Activated CD8-positive, alpha-beta memory T cell treated with anti-CD3 and anti-CD28 coated beads, Interleukin-2, amount 50 U/mL, for 24 hours (primary cell): ENCODE measurements around the gene CNOT6L.
"Not testable (repeated sequence)": the region's sequence is repeated elsewhere in the genome, so short reads cannot be mapped to it uniquely, and the experiment has no call there.

Experiments
- DNase-seq: peaks from one replicate; pipeline ENCODE4 v3.0.0-alpha.2; 2020; ENCODE audit errors: extremely low read depth

The CNOT6L gene

DNA sequence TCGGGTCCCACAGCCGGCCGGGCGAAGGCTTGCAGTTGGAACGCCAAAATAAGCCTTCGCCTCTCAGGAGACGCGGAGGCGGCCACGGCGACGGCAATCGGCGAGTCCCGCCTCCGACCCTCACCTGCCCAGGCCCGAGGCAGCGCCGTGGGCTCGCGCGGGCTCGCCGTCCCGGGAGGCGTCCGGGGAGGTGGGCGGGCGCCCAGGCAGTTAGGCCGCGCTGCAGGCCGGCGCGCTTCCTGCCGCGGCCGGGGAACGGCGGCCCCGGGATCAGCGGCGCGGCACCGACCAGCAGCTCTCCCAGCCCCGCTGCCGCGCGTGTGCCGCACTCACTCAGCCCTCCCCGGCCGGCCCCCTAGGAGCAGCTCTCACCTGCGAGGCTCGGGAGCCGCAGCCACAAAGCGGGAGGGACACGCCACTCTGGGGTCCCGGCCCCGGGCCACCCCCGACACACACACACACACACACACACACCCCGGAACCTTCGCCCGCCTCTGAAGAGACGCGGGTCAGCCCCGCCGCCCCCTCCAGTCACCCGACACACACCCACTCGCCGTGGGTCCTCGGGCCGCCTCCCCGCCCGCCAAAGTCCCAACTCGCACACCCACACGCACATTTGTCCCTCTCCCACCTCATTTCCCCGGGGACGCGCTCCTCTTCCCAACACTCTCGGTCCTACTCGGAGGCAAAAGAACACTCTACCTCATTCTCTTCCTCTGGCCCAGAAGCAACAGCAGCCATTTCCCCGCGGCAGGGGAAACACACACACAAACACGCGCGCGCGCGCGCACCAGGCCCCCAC is at the start of gene CNOT6L:
TSS of gene CNOT6L (minus strand) at position 767 of the 802 bp plus-strand sequence. CDS start at position 707, 60 bp downstream.
- DNase-seq = no peak

DNA sequence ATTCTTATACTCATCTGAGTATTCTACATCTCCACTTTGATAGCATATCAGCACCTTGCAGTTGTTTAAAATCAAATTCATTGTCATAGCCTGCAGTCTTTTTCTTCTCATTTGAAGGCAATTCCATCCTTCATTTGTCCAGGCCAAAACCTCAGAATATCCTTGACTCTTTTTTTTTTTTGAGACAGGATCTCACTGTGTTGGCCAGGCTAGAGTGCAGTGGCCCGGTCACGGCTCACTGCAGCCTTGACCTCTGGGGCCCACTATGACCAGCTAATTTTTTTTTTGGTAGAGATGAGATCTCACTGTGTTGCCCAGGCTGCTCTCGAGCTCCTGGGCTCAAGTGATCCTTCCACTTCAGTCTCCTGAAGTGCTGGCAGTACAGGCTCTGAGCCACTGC is 46.1 kb upstream of the CNOT6L start:
- DNase-seq = no peak

DNA sequence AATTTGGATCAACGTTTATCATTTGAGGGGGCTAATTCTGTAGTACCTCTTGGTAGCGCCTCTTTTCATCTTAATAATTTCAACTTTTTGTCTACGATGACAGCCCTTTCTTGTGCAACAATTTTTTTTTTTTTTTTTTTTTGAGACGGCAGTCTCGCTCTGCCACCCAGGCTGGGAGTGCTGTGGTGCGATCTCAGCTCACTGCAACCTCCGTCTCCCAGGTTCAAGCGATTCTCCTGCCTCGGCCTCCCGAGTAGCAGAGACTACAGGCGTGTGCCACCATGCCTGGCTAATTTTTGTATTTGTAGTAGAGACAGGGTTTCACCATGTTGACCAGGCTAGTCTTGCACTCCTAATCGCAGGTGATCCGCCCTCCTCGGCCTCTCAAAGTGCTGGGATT is 44.2 kb upstream of the CNOT6L start:
- DNase-seq = not testable (repeated sequence)

DNA sequence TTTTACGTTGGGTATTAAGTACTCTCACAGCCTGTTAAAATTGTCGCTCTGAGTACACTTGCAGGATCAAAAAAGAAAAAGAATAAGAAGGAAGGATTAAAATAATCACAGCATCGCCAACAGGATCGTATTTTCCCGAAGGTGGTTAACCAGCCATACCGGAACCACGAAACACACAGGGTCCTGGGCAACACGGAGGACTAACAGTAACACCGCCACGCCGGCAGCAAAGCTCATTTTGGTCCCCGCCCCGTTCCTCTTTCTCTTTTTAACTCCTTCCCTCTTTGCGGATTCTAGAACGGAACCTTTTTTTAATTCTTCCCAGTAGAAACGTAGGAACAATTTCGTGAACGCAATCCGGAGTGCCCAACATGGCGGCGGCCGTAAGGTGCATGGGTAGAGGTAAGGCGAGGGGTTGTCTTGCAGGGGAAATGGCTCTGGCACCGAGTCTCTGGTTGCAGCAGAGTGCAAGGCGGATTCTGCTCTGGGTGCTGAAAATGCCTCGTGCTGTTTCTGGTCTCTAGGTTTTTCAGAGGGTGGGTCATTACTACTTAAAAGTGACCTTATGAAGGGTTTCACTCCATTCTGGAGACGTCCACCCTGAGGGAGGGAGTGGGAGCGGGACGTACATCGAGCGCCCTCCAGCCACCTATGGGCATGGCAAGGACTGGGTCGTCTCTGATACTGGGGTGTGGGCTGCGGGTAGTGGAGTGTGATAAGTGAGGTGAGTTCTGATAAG is 43.5 kb upstream of the CNOT6L start, which contains the start of gene MRPL1:
TSS of gene MRPL1 (plus strand) at position 353 of the 739 bp plus-strand sequence. CDS start at position 372, 19 bp downstream.
- peak; percentile 82 for DNase-seq

DNA sequence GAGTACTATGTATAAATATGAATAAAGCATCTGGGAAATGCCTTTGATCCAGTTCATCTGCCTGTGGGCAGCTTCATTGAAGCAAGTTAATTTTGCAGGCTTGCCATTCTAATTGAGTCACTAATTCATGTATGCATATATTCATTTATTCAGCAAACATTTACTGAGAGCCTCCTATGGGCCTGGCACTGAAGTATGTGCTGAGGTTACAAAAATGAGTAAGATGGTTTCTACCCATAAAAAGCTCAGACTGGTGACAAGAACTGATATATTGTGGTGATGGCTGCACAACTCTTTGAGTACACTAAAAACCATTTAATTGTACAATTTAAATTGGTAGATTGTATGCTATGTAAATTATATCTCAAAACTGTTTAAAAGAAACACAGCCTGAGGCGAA is 42.3 kb upstream of the CNOT6L start:
- DNase-seq = no peak

DNA sequence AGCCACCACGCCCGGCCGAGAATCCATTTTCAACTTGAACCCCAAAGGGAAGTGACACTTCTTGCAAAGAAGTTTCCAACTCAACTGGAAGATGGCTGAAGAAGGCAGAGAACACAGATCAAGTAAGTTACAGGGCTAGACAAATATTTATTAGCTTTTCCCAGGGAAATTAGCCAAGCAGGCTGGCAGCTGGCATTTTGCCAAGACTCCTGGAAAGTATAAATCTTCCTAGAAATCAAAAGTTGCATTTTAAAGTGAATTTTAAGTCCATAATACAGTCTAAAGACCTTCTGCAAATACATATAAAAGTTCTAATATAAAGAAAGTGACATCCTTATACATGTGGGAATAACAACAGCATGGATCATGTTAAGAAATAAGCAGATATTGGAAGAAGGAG is 40.1 kb upstream of the CNOT6L start:
- DNase-seq = no peak

DNA sequence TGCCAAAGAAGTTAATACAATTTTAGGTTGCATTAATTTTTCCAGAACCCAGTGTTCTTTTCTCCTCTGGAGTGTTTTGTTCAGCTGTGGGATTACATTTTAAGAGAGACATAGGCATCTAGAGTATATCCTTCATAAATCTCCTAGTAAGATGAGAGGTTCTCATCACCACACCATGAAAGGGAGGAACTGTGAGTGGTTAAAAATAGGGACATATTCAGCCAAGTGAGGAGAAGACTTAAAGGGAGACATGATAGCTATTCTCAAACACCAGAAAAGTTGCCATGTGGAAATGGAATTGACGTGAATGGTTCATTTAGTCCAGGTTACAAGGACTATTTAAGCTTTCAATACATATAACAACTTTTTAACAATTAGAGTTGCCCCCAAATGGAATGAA is 37.0 kb upstream of the CNOT6L start:
- no peak for DNase-seq

DNA sequence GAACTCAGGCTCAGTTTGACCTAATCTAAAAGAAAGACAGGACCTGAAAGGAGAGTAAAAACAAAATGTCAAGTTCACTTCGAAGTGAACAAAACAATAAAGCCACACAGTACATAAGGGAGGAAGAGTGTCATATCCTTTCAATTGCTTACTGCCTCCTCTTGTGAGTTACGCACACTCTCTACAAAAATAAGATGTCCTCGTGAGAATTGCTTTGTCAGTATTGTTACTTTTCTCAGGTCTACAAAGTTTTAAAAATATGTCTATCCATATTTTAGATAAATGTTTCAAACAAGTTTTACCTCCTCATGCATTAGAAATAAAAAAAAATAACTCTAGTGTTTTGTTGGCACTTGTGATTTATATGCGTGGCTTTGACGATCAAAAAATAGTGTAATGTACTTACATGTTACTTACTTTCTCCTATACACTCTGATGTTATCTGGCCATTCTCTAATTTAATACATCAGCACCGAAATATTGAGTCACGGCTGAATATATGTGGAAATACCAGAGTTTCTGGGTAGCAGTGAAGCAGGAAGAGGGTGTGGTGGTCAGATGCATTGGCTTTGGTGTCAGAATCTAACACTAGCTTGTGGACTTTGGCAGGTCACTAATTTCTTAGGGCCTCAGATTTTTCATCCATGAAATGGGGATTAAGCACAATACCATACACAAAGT is 35.4 kb upstream of the CNOT6L start:
- no peak for DNase-seq

DNA sequence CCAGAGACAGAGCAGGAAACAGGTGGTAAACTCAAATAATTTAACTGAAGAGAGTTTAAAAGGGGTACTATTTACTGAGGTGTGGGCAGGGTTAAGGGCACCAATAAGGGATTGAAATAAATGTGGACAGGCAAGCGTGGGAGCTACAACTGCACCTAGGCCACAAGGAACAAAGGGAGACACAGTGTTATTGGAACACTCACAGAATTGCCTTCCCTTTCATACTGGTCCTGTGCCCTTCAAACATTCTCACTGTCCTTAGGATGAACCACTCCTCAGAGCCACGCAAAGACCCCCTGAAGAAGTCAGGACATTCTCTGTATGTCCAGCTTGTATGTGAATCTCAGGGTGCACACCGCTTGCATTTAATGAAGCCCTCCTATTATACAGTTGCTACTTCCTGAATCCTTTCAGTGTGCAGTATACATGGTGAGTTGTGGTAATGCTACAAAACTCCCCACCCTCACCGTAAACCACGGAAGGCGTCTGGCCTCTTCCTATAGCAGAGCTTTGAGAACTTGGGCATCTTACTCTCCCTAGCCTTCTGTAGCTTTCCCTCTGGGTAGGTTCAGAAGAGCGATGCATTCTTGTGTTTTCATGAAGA is 33.8 kb upstream of the CNOT6L start:
- DNase-seq = peak; percentile 39

DNA sequence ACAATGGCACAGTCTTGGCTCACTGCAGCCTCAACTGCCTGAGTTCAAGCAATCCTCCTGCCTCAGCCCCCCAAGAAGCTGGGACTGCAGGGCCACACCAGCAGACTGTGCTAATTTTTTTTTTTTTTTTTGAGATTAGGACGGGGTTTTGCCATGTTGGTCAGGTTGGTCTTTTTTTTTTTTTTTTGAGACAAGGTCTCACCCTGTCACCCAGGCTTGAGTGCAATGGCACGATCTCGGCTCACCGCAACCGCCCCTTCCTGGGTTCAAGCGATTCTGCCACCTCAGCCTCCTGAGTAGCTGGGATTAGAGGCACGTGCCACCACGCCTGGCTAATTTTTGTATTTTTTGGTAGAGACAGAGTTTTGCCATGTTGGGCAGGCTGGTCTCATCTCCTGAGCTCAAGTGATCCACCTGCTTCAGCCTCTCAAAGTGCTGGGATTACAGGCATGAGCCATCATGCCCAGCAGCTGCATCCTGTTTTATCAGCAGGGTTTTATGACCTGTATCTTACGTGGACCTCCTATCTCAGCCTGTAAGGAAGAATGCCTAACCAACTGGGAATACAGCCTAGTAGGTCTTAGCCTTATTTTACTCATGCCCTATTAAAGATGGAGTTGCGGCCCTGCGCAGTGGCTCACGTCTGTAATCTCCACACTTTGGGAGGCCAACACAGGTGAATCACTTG is 30.3 kb upstream of the CNOT6L start:
- no peak for DNase-seq

DNA sequence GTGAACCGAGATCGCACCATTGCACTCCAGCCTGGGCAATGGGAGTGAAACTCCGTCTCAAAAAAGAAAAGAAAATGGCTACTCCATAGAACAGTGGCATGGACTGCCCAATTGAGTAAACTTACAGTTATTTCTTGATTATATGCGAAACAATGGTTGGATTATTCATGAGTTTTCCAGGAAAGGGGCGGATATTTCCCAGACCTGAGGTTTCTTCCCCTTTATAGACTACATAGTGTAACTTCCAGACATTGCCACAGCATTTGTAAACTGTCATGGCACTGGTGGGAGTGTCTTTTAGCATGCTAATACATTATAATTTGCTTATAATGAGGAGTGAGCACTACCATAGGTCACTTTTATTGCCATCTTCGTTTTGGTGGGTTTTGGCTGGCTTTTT is 29.3 kb upstream of the CNOT6L start:
- DNase-seq = no peak

DNA sequence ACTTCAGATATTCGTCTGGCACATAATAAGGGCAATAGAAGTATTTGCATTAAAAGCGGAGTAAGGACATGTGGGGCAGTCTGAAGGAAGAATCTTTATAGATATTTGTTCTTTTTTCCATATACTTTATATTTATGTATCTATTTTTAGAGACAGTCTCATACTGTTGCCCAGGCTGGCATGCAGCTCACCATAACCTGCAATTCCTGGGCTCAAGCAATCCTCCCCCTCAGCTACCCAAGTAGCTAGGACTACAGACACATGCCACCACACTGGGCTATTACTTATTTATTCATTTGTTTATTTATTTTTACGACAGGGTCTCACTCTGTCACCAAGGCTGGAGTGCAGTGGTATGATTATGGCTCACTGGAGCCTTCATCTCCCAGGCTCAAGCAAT is 26.8 kb upstream of the CNOT6L start:
- no peak for DNase-seq

DNA sequence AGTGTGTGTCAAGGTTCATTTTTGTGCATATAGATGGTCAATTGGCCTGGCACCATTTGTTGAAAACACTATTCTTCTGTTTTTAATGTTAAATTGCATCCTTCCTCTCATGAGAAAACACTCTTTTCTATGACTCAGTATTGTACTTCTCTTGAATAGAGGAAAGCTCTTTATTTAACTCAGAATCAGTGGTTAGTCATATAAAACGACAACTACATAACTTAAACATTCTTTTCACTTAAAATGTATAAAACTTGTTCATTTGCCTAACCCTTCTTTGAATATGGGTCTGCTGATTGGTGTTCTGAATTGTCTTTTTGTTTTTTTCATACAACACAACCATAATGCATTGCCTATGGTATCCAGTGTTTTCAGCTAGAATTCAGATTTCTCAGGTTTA is 26.2 kb upstream of the CNOT6L start:
- DNase-seq = no peak

DNA sequence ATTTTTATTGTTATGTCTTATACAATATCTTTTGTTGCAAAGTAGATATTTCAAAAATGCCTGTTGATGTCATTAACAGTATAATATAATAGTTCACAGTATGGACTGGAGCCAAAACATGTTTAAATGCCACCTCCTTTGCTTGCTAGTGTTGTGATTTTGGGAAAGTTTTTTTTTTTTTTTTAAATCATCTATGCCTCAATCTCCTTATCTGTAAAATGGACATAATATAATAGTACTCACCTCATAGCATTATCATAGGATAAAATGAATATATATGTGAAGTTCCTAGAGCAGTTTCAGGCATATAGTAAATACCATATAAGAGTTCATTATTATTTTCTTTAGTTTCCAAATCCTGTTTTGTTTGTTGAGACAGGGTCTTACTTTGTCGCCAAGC is 25.2 kb upstream of the CNOT6L start:
- DNase-seq = no peak

DNA sequence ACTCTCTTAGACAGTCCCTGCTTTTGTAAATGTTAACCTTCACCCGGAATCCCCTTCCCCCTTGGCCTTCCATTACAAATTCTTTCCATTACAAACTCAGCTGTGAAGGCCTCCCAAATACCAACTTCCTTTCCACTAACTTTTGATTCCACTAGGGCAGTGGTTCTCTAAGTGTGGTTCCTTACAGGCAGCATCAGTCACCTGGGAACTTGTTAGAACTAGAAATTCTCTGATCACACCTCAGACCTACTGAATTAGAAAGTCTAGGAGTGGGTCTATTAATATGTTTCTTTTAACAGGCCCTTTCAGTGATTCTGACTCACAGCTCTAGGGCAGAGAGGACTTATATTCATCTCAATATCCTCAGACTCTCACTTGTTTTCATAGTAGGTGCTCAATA is 24.5 kb upstream of the CNOT6L start:
- DNase-seq = no peak

DNA sequence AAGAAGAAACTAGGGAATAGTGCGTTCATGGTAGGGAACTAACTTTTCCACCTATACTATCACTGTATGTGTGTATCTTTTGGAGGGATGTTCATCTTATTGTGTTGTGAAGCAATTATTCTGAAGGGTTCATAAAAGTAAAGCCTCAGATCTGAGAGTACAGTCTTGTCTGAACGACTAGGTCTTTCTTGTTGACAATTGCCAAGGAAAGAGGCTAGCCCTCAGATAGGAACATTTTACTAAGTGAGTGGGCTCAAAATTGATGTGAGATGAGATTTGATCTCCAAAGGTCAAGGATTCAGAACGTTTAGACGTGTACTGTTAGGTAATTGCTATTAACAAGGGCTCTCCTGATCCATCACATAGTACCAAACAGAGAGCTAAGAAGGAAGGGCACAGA is 15.2 kb upstream of the CNOT6L start:
- no peak for DNase-seq

DNA sequence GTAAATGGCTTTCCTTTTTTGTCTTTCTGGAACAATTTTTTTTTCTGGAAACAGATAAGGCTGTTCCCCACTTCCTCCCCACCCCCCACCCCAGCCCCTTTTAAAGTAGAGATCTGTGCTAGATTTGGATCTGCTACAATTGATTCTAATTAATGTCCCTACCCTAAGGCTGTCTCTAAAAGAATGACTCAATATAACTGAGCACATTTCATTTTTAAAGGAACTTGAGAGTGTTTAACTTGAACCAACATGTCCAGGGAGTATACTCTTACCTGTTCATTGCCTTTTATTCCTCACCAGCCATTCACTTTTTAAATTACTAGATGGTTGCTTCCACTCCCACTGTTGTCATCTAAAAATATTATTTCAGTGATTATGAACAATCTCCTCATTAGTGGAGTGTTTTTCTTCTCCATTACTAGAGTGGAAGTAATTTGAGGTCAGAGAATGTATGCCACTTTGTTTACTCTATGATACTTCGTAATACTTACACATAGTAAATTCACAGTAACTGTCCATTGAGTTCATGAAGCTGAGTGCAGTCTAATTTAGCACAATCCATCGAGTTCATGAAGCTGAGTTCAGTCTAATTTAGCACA is 14.1 kb upstream of the CNOT6L start:
- DNase-seq = no peak

DNA sequence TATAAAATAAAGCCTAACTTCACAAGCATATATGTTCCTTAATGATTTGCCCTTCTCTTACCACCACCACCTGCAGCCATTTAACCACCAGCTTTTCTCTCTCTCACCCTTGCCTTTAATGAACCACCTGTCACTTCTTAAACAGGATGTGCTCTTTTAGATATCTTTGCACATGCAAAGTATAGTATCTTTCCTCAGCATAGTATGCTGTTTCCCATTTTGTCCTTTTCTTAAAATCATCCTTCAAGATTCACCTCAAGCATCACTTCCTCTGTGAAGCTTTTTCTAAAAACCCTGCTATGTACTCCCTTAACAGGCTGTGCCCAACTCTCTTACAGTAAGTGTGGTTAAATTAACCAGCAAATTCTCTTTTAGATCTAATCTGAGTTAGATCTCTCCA is 8.2 kb upstream of the CNOT6L start:
- DNase-seq = no peak

DNA sequence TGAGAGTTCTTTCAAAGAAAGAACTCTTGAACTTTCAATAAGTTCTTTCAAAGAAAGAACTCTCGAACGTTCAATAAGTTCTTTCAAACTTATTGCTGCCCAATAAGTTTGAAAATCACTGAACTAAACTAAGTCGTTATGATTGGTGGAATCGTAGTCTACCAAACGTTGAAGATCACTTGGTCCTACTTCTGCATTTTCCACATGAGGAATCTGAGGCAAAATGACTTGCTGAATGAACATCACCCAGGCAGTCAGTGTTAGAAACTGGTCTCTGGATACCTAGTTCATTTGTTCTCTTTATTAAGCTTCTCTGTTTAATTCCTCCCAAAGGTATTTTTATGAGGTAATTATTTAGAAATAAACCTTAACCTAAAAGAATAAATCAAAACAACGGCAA is 7.1 kb upstream of the CNOT6L start:
- DNase-seq = no peak

DNA sequence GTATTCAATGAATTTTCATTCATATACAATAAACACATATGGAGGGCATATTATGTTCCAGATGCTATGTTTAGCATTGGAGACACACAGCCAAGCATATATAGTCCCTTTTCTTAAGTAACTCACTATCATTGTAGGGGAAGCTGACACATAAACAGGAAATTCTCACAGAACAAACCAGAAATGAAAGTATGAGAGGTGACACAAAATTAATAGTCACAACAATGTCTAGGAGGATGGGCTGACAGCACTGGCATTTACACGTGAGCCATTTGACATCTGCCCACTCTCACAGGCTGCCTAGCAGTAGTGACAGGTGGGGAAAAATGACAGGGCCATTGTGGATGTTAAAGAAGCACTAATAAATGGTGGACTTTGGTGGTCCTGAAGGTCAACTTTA is 2.6 kb upstream of the CNOT6L start:
- DNase-seq = no peak
